ENCODE data around the gene ZFPM1. TPM values are rescaled to one million over a fixed set of nuclear protein-coding genes. Genes with fewer than 3 reads are reported as not detected.

The ZFPM1 gene
- total RNA-seq, 1 donor from 2014 or later, result 5.7 TPM

DNA sequence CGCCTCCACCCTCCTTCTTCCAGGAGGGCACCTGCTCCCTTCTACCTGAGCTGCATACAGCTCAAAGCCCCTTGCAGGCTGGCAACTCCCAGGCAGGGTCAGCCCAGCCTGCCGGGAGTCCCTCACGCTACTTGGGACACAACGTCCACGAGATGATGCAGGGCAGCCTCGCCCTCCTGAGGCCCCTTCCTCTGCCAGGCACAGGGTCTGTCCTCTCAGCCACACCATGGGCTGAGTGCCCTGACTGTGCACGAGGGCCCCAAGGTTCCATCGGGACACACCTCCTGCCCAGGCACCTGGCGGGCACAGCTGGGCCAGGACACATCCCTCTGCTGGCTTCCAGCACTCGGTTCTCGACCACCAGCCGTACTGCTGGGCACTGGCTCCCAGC is 86.2 kb downstream of the ZFPM1 start:
- Histone ChIP-seq H3K4me3 (no peak overlapping the region), H3K9me3 (replicated peaks) (peaks cover 21% of the 10 kb centered on the region), H3K27ac (replicated peaks) (no peak overlapping the region), H3K4me1 (peaks cover 12% of the 10 kb centered on the region), H3K36me3 (no peaks in the 10 kb centered on the region), H3K27me3 (ENCODE audit: low read depth) (peaks cover 50% of the 10 kb centered on the region)
- TF ChIP-seq, protein P1, sequence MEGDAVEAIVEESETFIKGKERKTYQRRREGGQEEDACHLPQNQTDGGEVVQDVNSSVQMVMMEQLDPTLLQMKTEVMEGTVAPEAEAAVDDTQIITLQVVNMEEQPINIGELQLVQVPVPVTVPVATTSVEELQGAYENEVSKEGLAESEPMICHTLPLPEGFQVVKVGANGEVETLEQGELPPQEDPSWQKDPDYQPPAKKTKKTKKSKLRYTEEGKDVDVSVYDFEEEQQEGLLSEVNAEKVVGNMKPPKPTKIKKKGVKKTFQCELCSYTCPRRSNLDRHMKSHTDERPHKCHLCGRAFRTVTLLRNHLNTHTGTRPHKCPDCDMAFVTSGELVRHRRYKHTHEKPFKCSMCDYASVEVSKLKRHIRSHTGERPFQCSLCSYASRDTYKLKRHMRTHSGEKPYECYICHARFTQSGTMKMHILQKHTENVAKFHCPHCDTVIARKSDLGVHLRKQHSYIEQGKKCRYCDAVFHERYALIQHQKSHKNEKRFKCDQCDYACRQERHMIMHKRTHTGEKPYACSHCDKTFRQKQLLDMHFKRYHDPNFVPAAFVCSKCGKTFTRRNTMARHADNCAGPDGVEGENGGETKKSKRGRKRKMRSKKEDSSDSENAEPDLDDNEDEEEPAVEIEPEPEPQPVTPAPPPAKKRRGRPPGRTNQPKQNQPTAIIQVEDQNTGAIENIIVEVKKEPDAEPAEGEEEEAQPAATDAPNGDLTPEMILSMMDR (IDR thresholded peaks at IDR 0.05; ENCODE audit: borderline replicate concordance), result no peak
- intact Hi-C loops (cut with micrococcal nuclease), result no loop called here
- no peak for DNase-seq

DNA sequence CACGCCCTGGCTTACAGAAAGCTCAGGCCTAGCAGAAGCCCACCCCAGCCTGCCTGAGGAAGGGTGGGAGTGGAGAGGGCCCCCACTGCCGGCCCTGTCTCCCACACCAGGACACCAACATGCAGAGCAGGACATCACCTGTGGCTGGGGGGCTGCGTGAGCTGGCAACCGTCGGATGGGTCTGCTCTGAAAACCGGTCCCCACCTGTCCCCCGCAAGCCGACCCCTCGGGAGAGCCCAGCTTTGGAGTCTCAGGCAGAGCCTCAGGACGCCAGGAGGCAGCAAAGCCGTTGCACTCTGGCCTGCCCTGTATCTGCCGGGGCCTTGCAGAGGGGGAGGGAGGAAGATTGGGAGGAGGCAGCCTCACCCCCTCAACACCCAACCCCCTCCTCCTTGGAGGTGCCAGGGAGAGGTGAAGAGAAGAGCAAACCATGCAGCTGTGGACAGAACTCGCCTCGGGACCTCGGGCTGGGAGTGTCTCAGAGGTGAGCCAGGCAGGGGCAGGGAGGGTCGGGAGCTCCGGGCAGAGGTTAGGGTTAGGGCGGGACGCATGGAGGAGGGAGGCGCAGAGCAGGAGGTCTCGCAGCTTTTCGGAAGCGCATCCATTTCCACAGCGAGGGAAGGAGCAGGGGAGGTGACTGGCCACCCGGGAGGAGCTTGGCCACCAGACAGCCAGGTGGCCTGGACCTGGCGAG is 86.7 kb downstream of the ZFPM1 start:
- H3K9me3 ChIP-seq (replicated peaks), result peaks cover 26% of the 10 kb centered on the region
- no peak overlapping the region for H3K4me3 ChIP-seq
- TF ChIP-seq, protein P1 (IDR thresholded peaks at IDR 0.05; ENCODE audit: borderline replicate concordance), result no peak
- intact Hi-C loops (cut with micrococcal nuclease), result no loop called here
- no peak overlapping the region for H3K27ac ChIP-seq (replicated peaks)
- H3K36me3 ChIP-seq, result no peaks in the 10 kb centered on the region
- H3K4me1 ChIP-seq, result peaks cover 10% of the 10 kb centered on the region
- DNase-seq, result no peak
- H3K27me3 ChIP-seq (ENCODE audit: low read depth), result peaks cover 52% of the 10 kb centered on the region

DNA sequence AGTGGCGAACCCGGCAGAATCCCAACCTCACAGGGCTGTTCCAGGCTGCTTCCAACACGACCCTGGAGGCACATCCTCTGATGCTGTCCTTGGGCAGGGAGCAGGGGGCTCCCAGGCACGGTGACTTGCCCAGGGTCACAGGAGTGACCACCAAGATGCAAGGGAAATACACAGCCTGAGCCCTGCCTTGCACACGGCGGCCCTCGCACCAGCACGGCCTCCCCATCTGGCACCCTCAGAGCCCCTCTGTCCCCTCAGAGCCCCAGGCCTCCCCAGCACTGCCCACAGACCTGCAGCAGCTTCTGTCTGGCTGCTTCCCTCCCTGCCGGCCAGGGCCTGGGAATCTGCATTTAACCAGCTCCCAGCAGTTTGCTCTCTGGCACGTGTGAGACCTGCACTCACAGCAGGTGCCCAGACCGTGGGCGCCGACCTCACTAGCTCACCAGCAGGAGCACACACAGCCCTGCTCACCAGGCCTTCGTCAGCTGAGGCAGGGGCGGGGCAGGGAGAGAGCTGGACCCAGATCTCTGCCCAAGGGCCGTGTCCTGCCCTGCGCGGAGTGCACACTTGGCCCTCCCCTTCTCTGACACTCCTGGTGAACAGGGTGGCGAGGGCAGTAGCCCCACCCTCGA is 87.4 kb downstream of the ZFPM1 start:
- TF ChIP-seq, protein P1 (IDR thresholded peaks at IDR 0.05; ENCODE audit: borderline replicate concordance), result no peak
- no peak overlapping the region for H3K4me3 ChIP-seq
- peaks cover 27% of the 10 kb centered on the region for H3K9me3 ChIP-seq (replicated peaks)
- no peak overlapping the region for H3K27ac ChIP-seq (replicated peaks)
- intact Hi-C loops (cut with micrococcal nuclease), result no loop called here
- H3K27me3 ChIP-seq (ENCODE audit: low read depth), result peaks cover 59% of the 10 kb centered on the region
- DNase-seq, result no peak
- no peaks in the 10 kb centered on the region for H3K36me3 ChIP-seq
- H3K4me1 ChIP-seq, result peaks cover 4% of the 10 kb centered on the region

DNA sequence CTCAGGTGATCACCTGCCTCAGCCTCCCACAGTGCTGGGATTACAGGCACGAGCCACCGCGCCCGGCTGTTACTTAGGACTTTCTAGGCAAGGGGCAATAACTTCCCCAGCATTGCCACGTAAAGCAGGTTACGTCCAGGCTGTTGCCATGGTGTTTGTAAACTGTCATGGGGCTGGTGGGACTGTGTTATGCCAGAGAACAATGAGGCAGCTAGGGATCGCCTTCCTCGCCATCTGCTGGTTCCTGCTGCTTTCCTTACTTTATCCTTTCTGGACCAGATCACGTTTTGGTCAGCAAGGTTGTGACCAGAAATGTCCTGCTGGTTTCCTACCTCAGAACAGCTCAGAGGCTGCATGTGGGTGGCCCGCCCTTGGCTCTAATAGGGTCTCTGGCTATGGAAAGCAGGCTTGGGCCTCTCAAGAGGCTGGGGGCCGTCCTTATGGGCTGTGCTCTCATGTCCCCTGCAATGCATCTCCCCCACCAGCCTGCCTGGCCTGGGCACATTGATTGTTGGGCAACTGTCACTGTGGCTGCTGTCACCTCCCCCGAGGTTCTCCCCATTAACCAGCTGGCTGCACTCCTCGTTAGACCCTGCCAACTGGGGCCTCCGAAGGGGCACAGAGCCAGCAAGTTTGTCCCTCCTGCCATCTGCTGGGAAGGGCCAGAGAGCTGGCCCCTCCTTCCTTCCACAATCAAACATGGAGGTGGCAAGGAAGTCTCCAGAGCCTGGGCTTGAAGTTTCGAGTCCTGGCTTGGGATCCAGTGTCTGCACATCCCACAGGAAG is 88.9 kb downstream of the ZFPM1 start:
- TF ChIP-seq, protein P1 (IDR thresholded peaks at IDR 0.05; ENCODE audit: borderline replicate concordance), result no peak
- peaks cover 71% of the 10 kb centered on the region for H3K27me3 ChIP-seq (ENCODE audit: low read depth)

DNA sequence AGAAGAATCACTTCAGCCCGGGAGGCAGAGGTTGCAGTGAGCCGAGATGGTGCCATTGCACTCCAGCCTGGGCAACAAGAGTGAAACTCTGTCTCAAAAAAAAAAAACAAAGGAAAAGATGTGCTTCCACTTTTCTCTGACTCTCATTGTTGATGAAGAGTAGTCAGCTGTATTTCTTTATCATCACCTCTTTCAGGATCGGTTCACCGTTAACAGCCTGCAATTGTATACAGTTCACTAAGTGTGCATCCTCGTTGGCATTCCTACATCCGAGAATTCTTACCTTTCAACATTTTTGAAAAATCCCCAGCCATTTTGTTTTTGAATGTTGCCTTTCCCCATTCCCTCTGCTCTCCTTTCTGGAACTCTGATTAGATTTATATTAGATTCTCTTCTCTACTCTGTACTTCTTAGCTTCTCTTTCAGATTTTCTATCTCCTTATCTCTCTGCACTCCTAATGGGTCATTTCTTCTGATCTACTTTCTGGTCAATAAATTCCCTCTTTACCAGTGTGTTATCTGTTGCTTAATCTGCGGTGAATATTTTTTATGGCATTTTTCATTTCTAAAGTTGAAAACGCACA is 90.2 kb downstream of the ZFPM1 start:
- intact Hi-C loops (cut with micrococcal nuclease), result no loop called here
- no peaks in the 10 kb centered on the region for H3K4me1 ChIP-seq
- H3K36me3 ChIP-seq, result no peaks in the 10 kb centered on the region
- peaks cover 75% of the 10 kb centered on the region for H3K27me3 ChIP-seq (ENCODE audit: low read depth)
- H3K4me3 ChIP-seq, result no peak overlapping the region
- H3K9me3 ChIP-seq (replicated peaks), result peaks cover 27% of the 10 kb centered on the region
- no peak for DNase-seq
- TF ChIP-seq, protein P1 (IDR thresholded peaks at IDR 0.05; ENCODE audit: borderline replicate concordance), result no peak
- no peak overlapping the region for H3K27ac ChIP-seq (replicated peaks)

More for the DNA sequence above, 88.9 kb downstream of the ZFPM1 start:
- DNase-seq, result no peak
- no peak overlapping the region for H3K4me3 ChIP-seq
- no peaks in the 10 kb centered on the region for H3K4me1 ChIP-seq
- no peaks in the 10 kb centered on the region for H3K36me3 ChIP-seq
- H3K9me3 ChIP-seq (replicated peaks), result peaks cover 27% of the 10 kb centered on the region
- intact Hi-C loops (cut with micrococcal nuclease), result no loop called here
- no peak overlapping the region for H3K27ac ChIP-seq (replicated peaks)
